HEK293 (cell line): ENCODE results near the gene BTBD9.

Experiments
- CTCF ChIA-PET: fragments of 350-600 bp; formaldehyde crosslinking; extraction: SDS; loops from one replicate; lab custom pipeline; 2021; ENCODE audit warnings: antibody characterized with exemption; lab: Yijun Ruan, JAX
- POLR2A ChIA-PET: fragments of 300-600 bp; formaldehyde crosslinking; extraction: SDS; loops from one replicate; lab custom pipeline; 2020; ENCODE audit warnings: antibody characterized with exemption, inconsistent platforms; lab: Yijun Ruan, JAX
- H3K27ac ChIP-seq: fragments of 200-500 bp; sonication (Bioruptor generic); 2 replicates; pipeline ENCODE4 v1.5.1; 2014; ENCODE audit warnings: low read depth, low read length, control low read depth, inconsistent platforms; ENCODE audit errors: extremely low read depth
- H3K36me3 ChIP-seq, 2 experiments: fragments of 200-500 bp in 1 of 2; sonication (Bioruptor generic) in 1 of 2; 1 replicate in 1 of 2; 2 replicates in 1 of 2; pipeline ENCODE4 v1.5.1; 2014 to 2017; ENCODE audit warnings: inconsistent platforms in 2 of 2, low read length in 2 of 2; ENCODE audit not compliant: control insufficient read depth in 2 of 2, insufficient read depth in 1 of 2
- H3K4me1 ChIP-seq: fragments of 200-500 bp; sonication (Bioruptor generic); 2 replicates; pipeline ENCODE4 v1.5.1; 2014; ENCODE audit warnings: mild to moderate bottlenecking, low read length, inconsistent platforms; ENCODE audit not compliant: control insufficient read depth, insufficient read depth
- H3K4me3 ChIP-seq: 2 replicates; pipeline ENCODE4 v1.5.1; 2011; ENCODE audit warnings: low read depth, mild to moderate bottlenecking, control low read depth, low read length, moderate library complexity
- H3K9me3 ChIP-seq: fragments of 200-500 bp; sonication (Bioruptor generic); 2 replicates; pipeline ENCODE4 v1.5.1; 2014; ENCODE audit warnings: low read depth, low read length, inconsistent platforms; ENCODE audit not compliant: control insufficient read depth, insufficient read depth
- KLF7 ChIP-seq: fragments of 450-650 bp; formaldehyde crosslinking; IDR thresholded peaks from 2 replicates; pipeline ENCODE4 v1.5.1; 2016; ENCODE audit warnings: missing biosample characterization, missing genetic modification characterization, borderline replicate concordance
- PRDM6 ChIP-seq: fragments of 450-650 bp; formaldehyde crosslinking; IDR thresholded peaks from 2 replicates; pipeline ENCODE4 v1.5.1; 2017; ENCODE audit warnings: missing biosample characterization, missing genetic modification characterization
- SP3 ChIP-seq: fragments of 450-650 bp; formaldehyde crosslinking; IDR thresholded peaks from 2 replicates; pipeline ENCODE4 v1.5.1; 2016; ENCODE audit warnings: missing biosample characterization, missing genetic modification characterization
- ZBTB26 ChIP-seq: fragments of 450-650 bp; formaldehyde crosslinking; optimal IDR thresholded peaks from 2 replicates; pipeline ENCODE3; 2016; ENCODE audit warnings: missing biosample characterization, mild to moderate bottlenecking, missing genetic modification characterization
- ZNF10 ChIP-seq: fragments of 450-650 bp; formaldehyde crosslinking; IDR thresholded peaks from 2 replicates; pipeline ENCODE4 v1.5.1; 2017; ENCODE audit warnings: missing biosample characterization, missing genetic modification characterization
- ZNF132 ChIP-seq: fragments of 450-650 bp; formaldehyde crosslinking; IDR thresholded peaks from 2 replicates; pipeline ENCODE4 v1.5.1; 2017; ENCODE audit warnings: missing biosample characterization, missing genetic modification characterization, borderline replicate concordance
- ZNF138 ChIP-seq: fragments of 450-650 bp; formaldehyde crosslinking; IDR thresholded peaks from 2 replicates; pipeline ENCODE4 v1.5.1; 2016; ENCODE audit warnings: missing biosample characterization, missing genetic modification characterization, borderline replicate concordance
- ZNF311 ChIP-seq: fragments of 450-650 bp; formaldehyde crosslinking; IDR thresholded peaks from 2 replicates; pipeline ENCODE4 v1.5.1; 2017; ENCODE audit warnings: missing biosample characterization, missing genetic modification characterization, borderline replicate concordance
- ZNF416 ChIP-seq: fragments of 450-650 bp; formaldehyde crosslinking; IDR thresholded peaks from 2 replicates; pipeline ENCODE4 v1.5.1; 2016; ENCODE audit warnings: missing biosample characterization, missing genetic modification characterization
- ZNF473 ChIP-seq: fragments of 450-650 bp; formaldehyde crosslinking; IDR thresholded peaks from 2 replicates; pipeline ENCODE4 v1.5.1; 2017; ENCODE audit warnings: missing biosample characterization, missing genetic modification characterization
- ZNF530 ChIP-seq: fragments of 450-650 bp; formaldehyde crosslinking; IDR thresholded peaks from 2 replicates; pipeline ENCODE4 v1.5.1; 2016; ENCODE audit warnings: low read depth, missing biosample characterization, missing genetic modification characterization
- ZNF558 ChIP-seq: fragments of 450-650 bp; formaldehyde crosslinking; IDR thresholded peaks from 2 replicates; pipeline ENCODE4 v1.5.1; 2016; ENCODE audit warnings: missing biosample characterization, missing genetic modification characterization
- ZNF560 ChIP-seq: fragments of 450-650 bp; formaldehyde crosslinking; IDR thresholded peaks from 2 replicates; pipeline ENCODE4 v1.5.1; 2017; ENCODE audit warnings: missing biosample characterization, missing genetic modification characterization, borderline replicate concordance
- ZNF621 ChIP-seq: fragments of 450-650 bp; formaldehyde crosslinking; IDR thresholded peaks from 2 replicates; pipeline ENCODE4 v1.5.1; 2017; ENCODE audit warnings: missing biosample characterization, missing genetic modification characterization
- ZNF654 ChIP-seq: fragments of 450-650 bp; formaldehyde crosslinking; IDR thresholded peaks from 2 replicates; pipeline ENCODE4 v1.5.1; 2016; ENCODE audit warnings: low read depth, missing biosample characterization, missing genetic modification characterization
- ZNF692 ChIP-seq: fragments of 450-650 bp; formaldehyde crosslinking; IDR thresholded peaks from 2 replicates; pipeline ENCODE4 v1.5.1; 2016; ENCODE audit warnings: missing biosample characterization, missing genetic modification characterization
- ZNF776 ChIP-seq: fragments of 450-650 bp; formaldehyde crosslinking; IDR thresholded peaks from 2 replicates; pipeline ENCODE4 v1.5.0; 2017; ENCODE audit warnings: missing biosample characterization, missing genetic modification characterization, borderline replicate concordance
- ZSCAN16 ChIP-seq: fragments of 450-650 bp; formaldehyde crosslinking; IDR thresholded peaks from 2 replicates; pipeline ENCODE4 v1.5.1; 2016; ENCODE audit warnings: missing biosample characterization, missing genetic modification characterization
- ZSCAN23 ChIP-seq: fragments of 450-650 bp; formaldehyde crosslinking; IDR thresholded peaks from 2 replicates; pipeline ENCODE4 v1.5.1; 2016; ENCODE audit warnings: missing biosample characterization, missing genetic modification characterization

BTBD9 gene

GRCh38 chr6:38407192-38407591 lies 232.5 kb downstream of the BTBD9 start:
- ChIA-PET CTCF (interaction anchor here (0.6 kb wide), 1 partner anchor 1040 kb away, joined by 4 read pairs; no protein-coding TSS in a partner anchor), POLR2A (no interaction called here)
- Histone ChIP-seq H3K27ac (no peak overlapping the region), H3K4me1 (peaks cover 17% of the 10 kb centered on the region; the same call in 1 of the 2 replicates), H3K9me3 (no peaks in the 10 kb centered on the region)
- no peak for TF ChIP-seq ZSCAN16
- TF ChIP-seq PRDM6 (tag by site-specific recombination) = no peak
- no peak for TF ChIP-seq ZNF558 (tag by site-specific recombination)
- no peak for TF ChIP-seq SP3 (tag by site-specific recombination)
- TF ChIP-seq ZNF530 (tag by site-specific recombination) = no peak
- TF ChIP-seq ZSCAN23 (tag by site-specific recombination) = no peak
- no peak for TF ChIP-seq ZNF692 (tag by site-specific recombination)
- no peak for TF ChIP-seq ZNF416 (tag by site-specific recombination)
- no peak for TF ChIP-seq ZNF10 (tag by site-specific recombination)
- no peak for TF ChIP-seq ZNF776 (tag by site-specific recombination)
- no peak for TF ChIP-seq ZBTB26 (tag by site-specific recombination)
- TF ChIP-seq ZNF473 (tag by site-specific recombination) = no peak
- no peak for TF ChIP-seq ZNF560 (tag by site-specific recombination)
- no peak for TF ChIP-seq ZNF132 (tag by site-specific recombination)
- no peak for TF ChIP-seq KLF7 (tag by site-specific recombination)
- TF ChIP-seq, all 188 proteins: peak for 0
- Histone ChIP-seq H3K4me3 (no peak overlapping the region), H3K36me3 (no peaks in the 10 kb centered on the region)

- peaks cover 17% of the 10 kb centered on the region; the same call in 1 of the 2 replicates for H3K4me1 ChIP-seq
- POLR2A ChIA-PET = no interaction called here
These were observed 233.6 kb downstream of the BTBD9 start for GRCh38 chr6:38406096-38406495.

More at GRCh38 chr6:38406096-38406495, 233.6 kb downstream of the BTBD9 start:
- Histone ChIP-seq H3K27ac (no peak overlapping the region), H3K4me3 (no peak overlapping the region), H3K36me3 (no peaks in the 10 kb centered on the region), H3K9me3 (no peaks in the 10 kb centered on the region)
- TF ChIP-seq ZNF621 (no peak), ZNF138 (tag by site-specific recombination) (no peak), ZNF473 (tag by site-specific recombination) (no peak), ZNF654 (tag by site-specific recombination) (no peak), ZNF132 (tag by site-specific recombination) (no peak), ZNF311 (tag by site-specific recombination) (no peak)
- CTCF ChIA-PET = interaction anchor here (1.0 kb wide), 1 partner anchor 10 kb away, joined by 5 read pairs; no protein-coding TSS in a partner anchor
